Myocyte (in vitro differentiated cells): ENCODE data around the gene LHB. TPM values are rescaled to one million over a fixed set of nuclear protein-coding genes. Genes with fewer than 3 reads are reported as not detected.

ENCODE experiments used
- DNase-seq: peaks from one replicate; pipeline ENCODE4 v3.0.0-alpha.2; 2012; ENCODE audit warnings: low read depth
- microRNA-seq: library from miRNA; unstranded; fragments of <30 nt; microRNA quantifications from one replicate; pipeline ENCODE4, GENCODE V29; 2016
- total RNA-seq: library from RNA; depleted of rRNA; stranded (reverse); fragments of >200 nt; gene quantifications from 2 replicates; pipeline ENCODE4 v1.2.3, GENCODE V29; 2014

The LHB gene
- total RNA-seq, 1 donor from 2014 or later, result not detected

- no peak for DNase-seq
Observed at GRCh38 chr19:48986211-48986610, 30.7 kb downstream of the LHB start.

- no peak for DNase-seq
Observed at GRCh38 chr19:48985711-48986110, 31.2 kb downstream of the LHB start.

GRCh38 chr19:48982280-48982679, 34.6 kb downstream of the LHB start:
- no peak for DNase-seq

- DNase-seq, result no peak
Observed at GRCh38 chr19:48977061-48977460, 39.8 kb downstream of the LHB start.

- no peak for DNase-seq
Observed at GRCh38 chr19:48975947-48976847, 40.7 kb downstream of the LHB start.

GRCh38 chr19:48970923-48971395, 45.9 kb downstream of the LHB start:
- DNase-seq, result peak; percentile 48

GRCh38 chr19:48970139-48970766, 46.6 kb downstream of the LHB start:
- DNase-seq, result no peak

- no peak for DNase-seq
Observed at GRCh38 chr19:48969276-48970138, 47.4 kb downstream of the LHB start.

- no peak for DNase-seq
Observed at GRCh38 chr19:48968813-48969218, 48.1 kb downstream of the LHB start.

- DNase-seq, result peak; percentile 45
Observed at GRCh38 chr19:48968179-48968661, 48.7 kb downstream of the LHB start.

GRCh38 chr19:48967346-48968178, 49.3 kb downstream of the LHB start:
- peak; percentile 59 for DNase-seq

- peak; percentile 57 for DNase-seq
Observed at GRCh38 chr19:48966541-48967345, 50.1 kb downstream of the LHB start.

Small RNA genes within 50 kb of the gene (microRNA-seq; reads per million reads assigned to microRNA genes)
- gene MIR6798, result not detected

Other genes starting within 250 kb of the LHB start
- 29.7 and 34.1 TPM in 2 replicates for gene BCAT2, start 206.1 kb downstream of the LHB start, total RNA-seq
- 0.59 TPM in 1 of 2 replicates, not detected in the other for gene HSD17B14, start 180.6 kb downstream of the LHB start, total RNA-seq
- 25.5 and 29.5 TPM in 2 replicates for gene PLEKHA4, start 148.5 kb downstream of the LHB start, total RNA-seq
- 62.2 and 81.7 TPM in 2 replicates for gene PPP1R15A, start 144.7 kb downstream of the LHB start, total RNA-seq
- not detected in 2 replicates for gene TULP2, start 118.3 kb downstream of the LHB start, total RNA-seq
- 178 and 199 TPM in 2 replicates for gene NUCB1, start 116.8 kb downstream of the LHB start, total RNA-seq
- 0.32 TPM in 1 of 2 replicates, not detected in the other for gene DHDH, start 83.4 kb downstream of the LHB start, total RNA-seq
- gene BAX, start 62.2 kb downstream of the LHB start, total RNA-seq, result 59.7 and 78.0 TPM in 2 replicates
- gene FTL, start 51.8 kb downstream of the LHB start, total RNA-seq, result 1,692 and 1,792 TPM in 2 replicates
- 358 and 408 TPM in 2 replicates for gene GYS1, start 23.8 kb downstream of the LHB start, total RNA-seq
- gene RUVBL2, start 23.2 kb downstream of the LHB start, total RNA-seq, result 94.7 and 106 TPM in 2 replicates
- not detected in 2 replicates for gene CGB3, start 7.2 kb upstream of the LHB start, total RNA-seq
- not detected in 2 replicates for gene CGB2, start 14.8 kb upstream of the LHB start, total RNA-seq
- not detected in 2 replicates for gene CGB1, start 19.8 kb upstream of the LHB start, total RNA-seq
- not detected in 2 replicates for gene CGB5, start 26.8 kb upstream of the LHB start, total RNA-seq
- not detected in 2 replicates for gene CGB8, start 32.0 kb upstream of the LHB start, total RNA-seq
- 0.29 TPM in 1 of 2 replicates, not detected in the other for gene CGB7, start 40.7 kb upstream of the LHB start, total RNA-seq
- gene NTF4, start 47.7 kb upstream of the LHB start, total RNA-seq, result not detected in 2 replicates
- 0.21 and 1.3 TPM in 2 replicates for gene KCNA7, start 55.6 kb upstream of the LHB start, total RNA-seq
- gene SNRNP70, start 68.4 kb upstream of the LHB start, total RNA-seq, result 312 and 331 TPM in 2 replicates
- gene LIN7B, start 97.3 kb upstream of the LHB start, total RNA-seq, result 22.1 and 44.2 TPM in 2 replicates
- gene C19orf73, start 102.1 kb upstream of the LHB start, total RNA-seq, result not detected in 2 replicates
- 10.2 and 12.5 TPM in 2 replicates for gene PPFIA3, start 102.5 kb upstream of the LHB start, total RNA-seq
- 375 and 578 TPM in 2 replicates for gene HRC, start 138.3 kb upstream of the LHB start, total RNA-seq
- gene TRPM4, start 140.7 kb upstream of the LHB start, total RNA-seq, result 14.3 and 18.6 TPM in 2 replicates